ENCODE data around the gene ARFGEF3. TPM values are rescaled to one million over a fixed set of nuclear protein-coding genes. Genes with fewer than 3 reads are reported as not detected.

The ARFGEF3 gene
- total and polyA plus RNA-seq, 4 donors, result 4.7 to 28.1 (median 14.0) TPM

- TF ChIP-seq CTCF (IDR thresholded peaks at IDR 0.05; ENCODE audit: control extremely low read depth, extremely low read depth), result no peak
- Histone ChIP-seq H3K27ac (ENCODE audit: low read depth in 1 of 2, low read length in 1 of 2) (no peak overlapping the region), H3K9me3 (ENCODE audit: control insufficient read depth in 4 of 4, insufficient read depth in 3 of 4, low read length in 3 of 4) (no peaks in the 10 kb centered on the region), H3K4me1 (ENCODE audit: control insufficient read depth in 5 of 5, insufficient read depth in 5 of 5, low read length in 5 of 5) (no peaks in the 10 kb centered on the region), H3K36me3 (ENCODE audit: control insufficient read depth in 4 of 4, insufficient read depth in 4 of 4, low read length in 4 of 4) (peaks cover 0 to 22% (median 0%) of the 10 kb centered on the region in 4 donors), H3K9ac (ENCODE audit: insufficient read depth in 1 of 2, low read length in 2 of 2) (no peak overlapping the region), H3K27me3 (ENCODE audit: control insufficient read depth in 3 of 3, insufficient read depth in 3 of 3, low read length in 2 of 3) (no peaks in the 10 kb centered on the region), H3K4me3 (no peak overlapping the region)
- DNase-seq (no peak), ATAC-seq (ENCODE audit: insufficient read depth, low FRiP score) (no peak)
- 45 to 91% methylated on average over 1 of the region's 1 CpG for WGBS, 2 donors
Measured at GRCh38 chr6:138297761-138298298, 136.1 kb downstream of the ARFGEF3 start.

- H3K4me1 ChIP-seq (ENCODE audit: control insufficient read depth in 5 of 5, insufficient read depth in 5 of 5, low read length in 5 of 5), result no peaks in the 10 kb centered on the region
- ATAC-seq (ENCODE audit: insufficient read depth, low FRiP score) (no peak), DNase-seq (no peak)
- no peaks in the 10 kb centered on the region for H3K27me3 ChIP-seq (ENCODE audit: control insufficient read depth in 3 of 3, insufficient read depth in 3 of 3, low read length in 2 of 3)
- H3K4me3 ChIP-seq, result no peak overlapping the region
- no peaks in the 10 kb centered on the region for H3K9me3 ChIP-seq (ENCODE audit: control insufficient read depth in 4 of 4, insufficient read depth in 3 of 4, low read length in 3 of 4)
- H3K36me3 ChIP-seq (ENCODE audit: control insufficient read depth in 4 of 4, insufficient read depth in 4 of 4, low read length in 4 of 4), result peaks cover 0 to 17% (median 0%) of the 10 kb centered on the region in 4 donors
- H3K9ac ChIP-seq (ENCODE audit: insufficient read depth in 1 of 2, low read length in 2 of 2), result no peak overlapping the region
- H3K27ac ChIP-seq (ENCODE audit: low read depth in 1 of 2, low read length in 1 of 2), result no peak overlapping the region
- 90 to 94% methylated on average over 4 of the region's 4 CpGs for WGBS, 2 donors
- no peak for TF ChIP-seq CTCF (IDR thresholded peaks at IDR 0.05; ENCODE audit: control extremely low read depth, extremely low read depth)
Measured at GRCh38 chr6:138300469-138300868, 138.7 kb downstream of the ARFGEF3 start.

GRCh38 chr6:138302554-138302953 is 140.8 kb downstream of the ARFGEF3 start:
- 94 to 97% methylated on average over 2 of the region's 2 CpGs for WGBS, 2 donors
- TF ChIP-seq CTCF (IDR thresholded peaks at IDR 0.05; ENCODE audit: control extremely low read depth, extremely low read depth), result no peak
- H3K9ac ChIP-seq (ENCODE audit: insufficient read depth in 1 of 2, low read length in 2 of 2), result no peak overlapping the region
- H3K4me1 ChIP-seq (ENCODE audit: control insufficient read depth in 5 of 5, insufficient read depth in 5 of 5, low read length in 5 of 5), result no peaks in the 10 kb centered on the region
- no peak for DNase-seq
- no peak for ATAC-seq (ENCODE audit: insufficient read depth, low FRiP score)
- no peaks in the 10 kb centered on the region for H3K9me3 ChIP-seq (ENCODE audit: control insufficient read depth in 4 of 4, insufficient read depth in 3 of 4, low read length in 3 of 4)
- no peak overlapping the region for H3K4me3 ChIP-seq
- H3K27ac ChIP-seq (ENCODE audit: low read depth in 1 of 2, low read length in 1 of 2), result no peak overlapping the region
- no peaks in the 10 kb centered on the region for H3K27me3 ChIP-seq (ENCODE audit: control insufficient read depth in 3 of 3, insufficient read depth in 3 of 3, low read length in 2 of 3)
- H3K36me3 ChIP-seq (ENCODE audit: control insufficient read depth in 4 of 4, insufficient read depth in 4 of 4, low read length in 4 of 4), result peaks cover 0 to 15% (median 0%) of the 10 kb centered on the region in 4 donors

GRCh38 chr6:138307352-138307751 is 145.6 kb downstream of the ARFGEF3 start:
- WGBS, 2 donors, result 44 to 75% methylated on average over 1 of the region's 1 CpG
- peak in 2 of 3 donors; percentile 10 to 13 for DNase-seq
- peaks cover 0 to 10% (median 0%) of the 10 kb centered on the region in 4 donors for H3K36me3 ChIP-seq (ENCODE audit: control insufficient read depth in 4 of 4, insufficient read depth in 4 of 4, low read length in 4 of 4)
- H3K4me1 ChIP-seq (ENCODE audit: control insufficient read depth in 5 of 5, insufficient read depth in 5 of 5, low read length in 5 of 5), result peaks cover 0 to 5% (median 0%) of the 10 kb centered on the region in 5 donors
- no peak overlapping the region for H3K4me3 ChIP-seq
- no peaks in the 10 kb centered on the region for H3K9me3 ChIP-seq (ENCODE audit: control insufficient read depth in 4 of 4, insufficient read depth in 3 of 4, low read length in 3 of 4)
- no peak overlapping the region for H3K27ac ChIP-seq (ENCODE audit: low read depth in 1 of 2, low read length in 1 of 2)
- TF ChIP-seq CTCF (IDR thresholded peaks at IDR 0.05; ENCODE audit: control extremely low read depth, extremely low read depth), result no peak
- no peaks in the 10 kb centered on the region for H3K27me3 ChIP-seq (ENCODE audit: control insufficient read depth in 3 of 3, insufficient read depth in 3 of 3, low read length in 2 of 3)
- no peak overlapping the region for H3K9ac ChIP-seq (ENCODE audit: insufficient read depth in 1 of 2, low read length in 2 of 2)
- ATAC-seq (ENCODE audit: insufficient read depth, low FRiP score), result no peak

All from lung (tissue), 12 donors.